Hepatocyte (in vitro differentiated cells): ENCODE measurements around the gene CIT. TPM values are rescaled to one million over a fixed set of nuclear protein-coding genes. Genes with fewer than 3 reads are reported as not detected.
"Not testable (repeated sequence)": the region's sequence is repeated elsewhere in the genome, so short reads cannot be mapped to it uniquely, and the experiment has no call there.

ENCODE experiments used
- DNase-seq: peaks from one replicate; pipeline ENCODE4 v3.0.0-alpha.2; 2016; ENCODE audit warnings: low spot score
- H2AFZ ChIP-seq: fragments of 200-600 bp; sonication (generic); 2 replicates; pipeline ENCODE4 v1.6.0; 2016; ENCODE audit warnings: antibody characterized with exemption, mild to moderate bottlenecking
- H3K27ac ChIP-seq: fragments of 200-600 bp; sonication (generic); 2 replicates; pipeline ENCODE4 v1.5.1; 2016; ENCODE audit warnings: mild to moderate bottlenecking
- H3K27me3 ChIP-seq: fragments of 200-600 bp; sonication (generic); 2 replicates; pipeline ENCODE4 v1.6.1; 2016
- H3K36me3 ChIP-seq: fragments of 200-600 bp; sonication (generic); replicated peaks from 2 replicates; pipeline ENCODE4 v1.5.1; 2016; ENCODE audit warnings: low read depth; ENCODE audit not compliant: insufficient read depth
- H3K4me1 ChIP-seq: fragments of 200-600 bp; sonication (generic); 2 replicates; pipeline ENCODE4 v1.5.1; 2016; ENCODE audit warnings: mild to moderate bottlenecking, moderate library complexity; ENCODE audit not compliant: insufficient read depth
- H3K4me2 ChIP-seq: fragments of 200-600 bp; sonication (generic); 2 replicates; pipeline ENCODE4 v1.6.0; 2016
- H3K4me3 ChIP-seq: fragments of 200-600 bp; sonication (generic); 2 replicates; pipeline ENCODE4 v1.5.1; 2016; ENCODE audit warnings: mild to moderate bottlenecking
- H3K79me2 ChIP-seq: fragments of 200-600 bp; sonication (generic); 2 replicates; pipeline ENCODE4 v1.6.0; 2017; ENCODE audit warnings: mild to moderate bottlenecking
- H3K9me2 ChIP-seq: fragments of 200-600 bp; sonication (generic); replicated peaks from 2 replicates; pipeline ENCODE4 v1.6.0; 2017; ENCODE audit warnings: mild to moderate bottlenecking; ENCODE audit not compliant: insufficient read depth
- H3K9me3 ChIP-seq: fragments of 200-600 bp; sonication (generic); 2 replicates; pipeline ENCODE4 v1.5.1; 2016; ENCODE audit warnings: low read depth, mild to moderate bottlenecking
- H4K20me1 ChIP-seq: fragments of 200-600 bp; sonication (generic); 2 replicates; pipeline ENCODE4 v1.6.0; 2016; ENCODE audit warnings: mild to moderate bottlenecking; ENCODE audit not compliant: insufficient read depth, poor library complexity, severe bottlenecking
- CTCF ChIP-seq: fragments of 200-600 bp; sonication (generic); IDR thresholded peaks from 2 replicates; pipeline ENCODE4 v1.5.1; 2016; ENCODE audit warnings: antibody characterized with exemption, mild to moderate bottlenecking; ENCODE audit not compliant: poor library complexity
- EZH2 ChIP-seq: fragments of 200-600 bp; sonication (generic); IDR thresholded peaks from 2 replicates; pipeline ENCODE4 v1.6.1; 2016; ENCODE audit warnings: antibody characterized with exemption, mild to moderate bottlenecking, borderline replicate concordance
- EZH2phosphoT487 ChIP-seq: fragments of 200-600 bp; sonication (generic); IDR thresholded peaks from one replicate; pipeline ENCODE4 v1.6.1; 2018; ENCODE audit warnings: antibody characterized with exemption, mild to moderate bottlenecking, low read depth, moderate library complexity; ENCODE audit not compliant: unreplicated experiment, severe bottlenecking
- WGBS: methylation state at CpG from one replicate; pipeline ENCODE4 v1.1.6; 2016; ENCODE audit warnings: low lambda C conversion rate; ENCODE audit errors: missing lambda C conversion rate; 5-methylcytosine and 5-hydroxymethylcytosine counted together
- polyA plus RNA-seq: library from polyadenylated mRNA; unstranded; fragments of >200 nt; fragmentation: Nextera tagmentation; extraction: Ambion mirVana; gene quantifications from 2 replicates; pipeline ENCODE4 v1.2.1, GENCODE V29; 2016
- total RNA-seq: library from RNA; depleted of rRNA; stranded (reverse); fragments of >200 nt; gene quantifications from 2 replicates; pipeline ENCODE4 v1.2.3, GENCODE V29; 2014

CIT gene
- total and polyA plus RNA-seq, 2 experiments from 2014 or later: 3.6 to 3.9 TPM

DNA sequence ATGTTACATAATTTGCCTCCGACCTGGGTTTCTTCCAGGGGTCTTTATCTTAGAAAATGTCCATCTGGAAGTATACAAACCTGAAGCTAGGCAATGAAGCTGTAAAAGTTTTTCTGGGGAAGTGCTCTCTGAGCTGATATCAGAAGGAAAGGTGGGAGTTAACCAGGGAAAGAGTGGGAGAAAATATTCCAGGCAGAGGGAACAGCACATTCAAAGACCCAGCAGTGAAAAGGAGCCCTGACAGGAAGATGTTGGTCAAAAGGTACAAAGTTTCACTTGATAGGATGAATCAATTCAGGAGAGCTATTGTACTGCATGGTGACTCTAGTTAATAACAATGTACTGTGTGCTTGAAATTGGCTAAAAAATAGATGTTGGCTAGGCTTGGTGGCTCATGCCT is 17.8 kb upstream of the CIT start:
- Histone ChIP-seq H3K9me2 (no peaks in the 10 kb centered on the region), H3K4me3 (no peak overlapping the region), H3K9me3 (no peaks in the 10 kb centered on the region), H3K36me3 (no peaks in the 10 kb centered on the region), H3K79me2 (no peaks in the 10 kb centered on the region), H3K27ac (no peak overlapping the region), H2AFZ (no peak overlapping the region), H3K27me3 (no peaks in the 10 kb centered on the region), H3K4me1 (no peaks in the 10 kb centered on the region), H4K20me1 (no peaks in the 10 kb centered on the region), H3K4me2 (no peak overlapping the region)
- no peak for DNase-seq
- TF ChIP-seq EZH2 (no peak), CTCF (no peak), EZH2phosphoT487 (no peak)
- WGBS: 58% methylated on average over 1 of the region's 1 CpG

- not testable (repeated sequence) for H3K36me3 ChIP-seq, H3K9me3 ChIP-seq, H3K4me2 ChIP-seq, H3K4me3 ChIP-seq, DNase-seq, H3K27ac ChIP-seq, H3K27me3 ChIP-seq, H3K4me1 ChIP-seq, H3K79me2 ChIP-seq, H3K9me2 ChIP-seq, H2AFZ ChIP-seq, H4K20me1 ChIP-seq
- WGBS: 61% methylated on average over 1 of the region's 1 CpG
Observed at GRCh38 chr12:119892611-119893010, 15.5 kb upstream of the CIT start.

DNA sequence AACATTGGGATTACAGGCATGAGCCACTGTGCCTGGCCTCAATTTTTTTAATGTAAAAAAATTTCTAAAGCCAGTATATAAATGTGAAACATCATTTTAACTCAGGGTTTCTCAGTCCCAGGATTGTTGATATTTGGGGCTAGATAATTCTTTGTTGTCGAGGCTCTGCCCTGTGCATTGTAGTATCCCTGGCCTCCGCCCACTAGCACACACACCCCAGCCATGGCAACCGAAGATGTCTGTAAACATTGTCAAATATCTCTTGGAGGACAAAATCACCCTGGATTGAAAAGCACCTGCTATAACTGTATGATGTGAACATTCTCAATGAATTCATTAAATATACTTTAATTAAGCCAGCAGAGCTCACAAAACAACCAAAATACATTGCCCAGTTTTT is 8.4 kb upstream of the CIT start:
- no peak for TF ChIP-seq EZH2
- no peak for TF ChIP-seq CTCF
- TF ChIP-seq EZH2phosphoT487: no peak
- Histone ChIP-seq H4K20me1 (no peaks in the 10 kb centered on the region), H3K9me2 (no peaks in the 10 kb centered on the region), H3K27me3 (peaks cover 6% of the 10 kb centered on the region), H2AFZ (no peak overlapping the region), H3K4me2 (no peak overlapping the region), H3K27ac (no peak overlapping the region), H3K4me3 (no peak overlapping the region), H3K4me1 (no peaks in the 10 kb centered on the region), H3K79me2 (no peaks in the 10 kb centered on the region), H3K9me3 (no peaks in the 10 kb centered on the region), H3K36me3 (no peaks in the 10 kb centered on the region)
- no peak for DNase-seq
- WGBS: 64% methylated on average over 3 of the region's 3 CpGs

DNA sequence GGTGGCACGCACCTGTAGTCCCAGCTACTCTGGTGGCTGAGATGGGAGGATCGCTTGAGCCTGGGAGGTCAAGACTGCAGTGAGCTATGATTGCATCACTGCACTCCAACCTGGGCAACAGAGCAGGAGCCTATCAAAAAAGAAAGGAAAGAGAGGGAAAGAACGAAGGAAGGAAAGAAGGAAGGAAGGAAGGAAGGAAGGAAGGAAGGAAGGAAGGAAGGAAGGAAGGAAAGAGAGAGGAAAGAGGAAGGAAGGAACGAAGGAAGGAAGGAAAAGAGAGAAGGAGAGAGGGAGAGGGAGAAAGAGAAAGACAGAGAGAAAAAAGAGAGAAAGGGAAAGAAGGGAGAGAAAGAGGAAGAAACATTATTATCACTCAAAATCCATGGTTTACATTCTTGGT is 6.7 kb upstream of the CIT start:
- not testable (repeated sequence) for H3K9me3 ChIP-seq, H2AFZ ChIP-seq, H3K27me3 ChIP-seq, H3K27ac ChIP-seq, H3K4me2 ChIP-seq, DNase-seq, H3K79me2 ChIP-seq, H3K9me2 ChIP-seq, H4K20me1 ChIP-seq, H3K4me3 ChIP-seq, H3K36me3 ChIP-seq, H3K4me1 ChIP-seq
- 88% methylated on average over 2 of the region's 4 CpGs for WGBS

DNA sequence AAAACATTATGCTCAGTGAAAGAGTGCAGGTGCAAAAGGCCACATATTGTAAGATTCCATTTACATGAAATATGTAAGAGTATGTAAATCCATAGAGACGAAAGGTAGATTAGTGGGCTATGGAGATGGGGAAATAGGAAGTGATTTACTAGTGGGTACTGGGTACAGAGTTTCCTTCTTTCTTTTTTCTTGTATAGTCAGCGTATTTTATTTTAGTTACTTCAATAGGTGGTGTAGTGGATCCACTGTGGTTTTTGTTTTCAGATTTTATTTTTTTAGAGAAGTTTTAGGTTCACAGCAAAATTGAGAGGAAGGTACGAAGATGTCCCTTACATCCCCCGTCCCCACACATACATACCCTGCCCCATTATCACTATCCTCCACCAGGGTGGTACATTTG is 6.1 kb upstream of the CIT start:
- no peak for DNase-seq
- no peaks in the 10 kb centered on the region for H3K9me2 ChIP-seq
- H3K4me1 ChIP-seq: no peaks in the 10 kb centered on the region
- H3K9me3 ChIP-seq: no peaks in the 10 kb centered on the region
- H3K4me2 ChIP-seq: no peak overlapping the region
- no peak overlapping the region for H3K4me3 ChIP-seq
- TF ChIP-seq CTCF (no peak), EZH2phosphoT487 (no peak), EZH2 (no peak)
- WGBS: 99% methylated on average over 4 of the region's 4 CpGs
- no peaks in the 10 kb centered on the region for H3K36me3 ChIP-seq
- H3K27ac ChIP-seq: no peak overlapping the region
- no peaks in the 10 kb centered on the region for H4K20me1 ChIP-seq
- H3K79me2 ChIP-seq: no peaks in the 10 kb centered on the region
- no peak overlapping the region for H2AFZ ChIP-seq
- H3K27me3 ChIP-seq: peaks cover 6% of the 10 kb centered on the region
